ENCODE data around the gene PTCH2.

DNA sequence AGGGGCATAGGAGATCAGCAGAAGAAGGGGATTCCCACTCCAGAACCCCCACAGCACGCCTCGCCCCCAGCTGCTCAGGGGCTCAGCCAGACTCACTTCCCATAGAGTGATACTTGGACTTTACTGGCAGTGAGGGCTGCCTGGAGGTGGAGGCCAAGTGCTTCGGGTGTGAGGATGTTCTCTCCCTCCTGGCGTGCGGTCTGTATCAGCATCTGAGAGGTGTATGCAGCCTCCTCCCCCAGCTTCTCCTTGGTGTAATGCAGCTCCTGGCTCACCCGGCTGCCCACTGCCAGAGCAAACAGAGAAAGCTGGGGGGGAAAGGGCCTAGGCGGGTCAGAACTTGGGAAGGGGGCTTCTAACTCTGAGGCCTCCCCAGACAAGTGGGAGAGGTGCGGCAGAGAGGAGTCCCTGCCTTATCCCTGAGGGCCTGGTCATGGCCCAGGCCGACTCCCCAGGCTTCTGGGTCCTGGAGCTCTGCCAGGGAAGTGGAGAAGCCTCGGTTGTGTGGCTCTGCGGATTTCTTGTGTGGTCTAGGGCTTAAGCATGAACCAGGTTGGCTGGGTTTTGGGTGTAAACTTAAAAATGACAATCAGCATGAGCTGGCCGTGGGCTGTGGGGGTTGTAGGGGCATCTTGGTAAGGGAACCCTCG lies 10.9 kb downstream of the PTCH2 start:
- TF ChIP-seq, protein P1, sequence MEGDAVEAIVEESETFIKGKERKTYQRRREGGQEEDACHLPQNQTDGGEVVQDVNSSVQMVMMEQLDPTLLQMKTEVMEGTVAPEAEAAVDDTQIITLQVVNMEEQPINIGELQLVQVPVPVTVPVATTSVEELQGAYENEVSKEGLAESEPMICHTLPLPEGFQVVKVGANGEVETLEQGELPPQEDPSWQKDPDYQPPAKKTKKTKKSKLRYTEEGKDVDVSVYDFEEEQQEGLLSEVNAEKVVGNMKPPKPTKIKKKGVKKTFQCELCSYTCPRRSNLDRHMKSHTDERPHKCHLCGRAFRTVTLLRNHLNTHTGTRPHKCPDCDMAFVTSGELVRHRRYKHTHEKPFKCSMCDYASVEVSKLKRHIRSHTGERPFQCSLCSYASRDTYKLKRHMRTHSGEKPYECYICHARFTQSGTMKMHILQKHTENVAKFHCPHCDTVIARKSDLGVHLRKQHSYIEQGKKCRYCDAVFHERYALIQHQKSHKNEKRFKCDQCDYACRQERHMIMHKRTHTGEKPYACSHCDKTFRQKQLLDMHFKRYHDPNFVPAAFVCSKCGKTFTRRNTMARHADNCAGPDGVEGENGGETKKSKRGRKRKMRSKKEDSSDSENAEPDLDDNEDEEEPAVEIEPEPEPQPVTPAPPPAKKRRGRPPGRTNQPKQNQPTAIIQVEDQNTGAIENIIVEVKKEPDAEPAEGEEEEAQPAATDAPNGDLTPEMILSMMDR (IDR thresholded peaks at IDR 0.05) = no peak
- TF ChIP-seq POLR2A (IDR thresholded peaks at IDR 0.05) = no peak
